Uterus (tissue), 4 donors: ENCODE data around the gene PITPNB. TPM values are rescaled to one million over a fixed set of nuclear protein-coding genes. Genes with fewer than 3 reads are reported as not detected.

Experiments used
- DNase-seq, 2 donors: peaks; one replicate each; pipeline ENCODE4 v3.0.0-alpha.2; 2019 to 2020
- H3K27ac ChIP-seq, 2 donors: fragments of 200-600 bp; sonication (generic); 1 replicate in 1 of 2; 2 replicates in 1 of 2; pipeline ENCODE4 v1.5.1; 2016 to 2018
- H3K27me3 ChIP-seq, 2 donors: fragments of 200-600 bp; sonication (generic); one replicate each; pipeline ENCODE4 v1.5.1; 2018 to 2019; ENCODE audit warnings: control low read depth in 1 of 2
- H3K36me3 ChIP-seq, 2 donors: fragments of 200-600 bp; sonication (generic); one replicate each; pipeline ENCODE4 v1.5.1; 2019; ENCODE audit warnings: control low read depth in 1 of 2
- H3K4me1 ChIP-seq, 2 donors: fragments of 200-600 bp; sonication (generic); one replicate each; pipeline ENCODE4 v1.5.1; 2018 to 2019; ENCODE audit warnings: control low read depth in 1 of 2
- H3K4me3 ChIP-seq, 2 donors: fragments of 200-600 bp; sonication (generic); 1 replicate in 1 of 2; 2 replicates in 1 of 2; pipeline ENCODE4 v1.5.1; 2018 to 2019; ENCODE audit warnings: mild to moderate bottlenecking in 1 of 2
- H3K9me3 ChIP-seq, 2 donors: fragments of 200-600 bp; sonication (generic); one replicate each; pipeline ENCODE4 v1.5.1; 2019; ENCODE audit warnings: control low read depth in 1 of 2
- POLR2A ChIP-seq, 2 donors: fragments of 450-650 bp; IDR thresholded peaks; one replicate each; pipeline ENCODE4 v1.6.1; 2016; ENCODE audit warnings: antibody characterized with exemption in 2 of 2, mild to moderate bottlenecking in 1 of 2, moderate library complexity in 1 of 2
- intact Hi-C: fragments of 100-400 bp; cut with DNase I; formaldehyde crosslinking; loops from one replicate; pipeline ENCODE4 v1.15.1; 2023; ENCODE audit warnings: low total_unique reads
- total RNA-seq, 4 donors: library from RNA; depleted of rRNA in 3 of 4; stranded (reverse); fragments of >200 nt in 3 of 4; gene quantifications; one replicate each; pipeline versions ENCODE4 v1.1.0 to v1.2.4, GENCODE V29; 2014 to 2023
- TF ChIP-seq, protein P1 (sequence below), 4 experiments: fragments of 200-600 bp in 2 of 4; fragments of 450-650 bp in 2 of 4; sonication (generic) in 2 of 4; IDR thresholded peaks; one replicate each; pipeline ENCODE4 v1.5.1; 2016 to 2019; ENCODE audit warnings: antibody characterized with exemption in 4 of 4, mild to moderate bottlenecking in 2 of 4, moderate library complexity in 1 of 4
- donor health status: DM: yes; HTN: yes; CAD: no.

The PITPNB gene
- total RNA-seq, 4 donors from 2014 or later = 47.9 to 99.2 (median 62.5) TPM

DNA sequence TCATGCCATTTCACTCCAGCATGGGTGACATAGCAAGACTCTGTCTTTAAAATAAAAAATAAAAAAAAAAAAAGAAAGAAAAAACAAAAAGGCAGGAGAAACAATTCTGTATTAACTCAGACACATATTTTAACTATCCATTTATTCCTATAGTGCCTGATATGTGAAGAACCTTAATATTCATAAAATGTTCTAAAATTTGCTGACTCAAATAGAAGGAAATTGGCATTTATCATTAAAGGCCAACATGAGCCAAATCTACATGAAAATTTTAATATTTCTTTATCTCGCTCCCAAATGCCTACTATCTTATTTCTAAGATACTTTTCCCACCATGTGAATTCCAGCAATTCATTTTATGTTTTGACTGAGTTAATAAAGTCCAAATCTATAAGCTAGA is 18.9 kb downstream of the PITPNB start:
- DNase-seq = no peak
- Histone ChIP-seq H3K9me3 (no peaks in the 10 kb centered on the region), H3K36me3 (no peaks in the 10 kb centered on the region), H3K4me1 (no peaks in the 10 kb centered on the region), H3K27ac (no peak overlapping the region), H3K27me3 (no peaks in the 10 kb centered on the region), H3K4me3 (no peak overlapping the region)
- intact Hi-C loops = no loop called here
- TF ChIP-seq, protein P1, sequence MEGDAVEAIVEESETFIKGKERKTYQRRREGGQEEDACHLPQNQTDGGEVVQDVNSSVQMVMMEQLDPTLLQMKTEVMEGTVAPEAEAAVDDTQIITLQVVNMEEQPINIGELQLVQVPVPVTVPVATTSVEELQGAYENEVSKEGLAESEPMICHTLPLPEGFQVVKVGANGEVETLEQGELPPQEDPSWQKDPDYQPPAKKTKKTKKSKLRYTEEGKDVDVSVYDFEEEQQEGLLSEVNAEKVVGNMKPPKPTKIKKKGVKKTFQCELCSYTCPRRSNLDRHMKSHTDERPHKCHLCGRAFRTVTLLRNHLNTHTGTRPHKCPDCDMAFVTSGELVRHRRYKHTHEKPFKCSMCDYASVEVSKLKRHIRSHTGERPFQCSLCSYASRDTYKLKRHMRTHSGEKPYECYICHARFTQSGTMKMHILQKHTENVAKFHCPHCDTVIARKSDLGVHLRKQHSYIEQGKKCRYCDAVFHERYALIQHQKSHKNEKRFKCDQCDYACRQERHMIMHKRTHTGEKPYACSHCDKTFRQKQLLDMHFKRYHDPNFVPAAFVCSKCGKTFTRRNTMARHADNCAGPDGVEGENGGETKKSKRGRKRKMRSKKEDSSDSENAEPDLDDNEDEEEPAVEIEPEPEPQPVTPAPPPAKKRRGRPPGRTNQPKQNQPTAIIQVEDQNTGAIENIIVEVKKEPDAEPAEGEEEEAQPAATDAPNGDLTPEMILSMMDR (IDR thresholded peaks at IDR 0.05) = no peak
- no peak for TF ChIP-seq POLR2A (IDR thresholded peaks at IDR 0.05)

DNA sequence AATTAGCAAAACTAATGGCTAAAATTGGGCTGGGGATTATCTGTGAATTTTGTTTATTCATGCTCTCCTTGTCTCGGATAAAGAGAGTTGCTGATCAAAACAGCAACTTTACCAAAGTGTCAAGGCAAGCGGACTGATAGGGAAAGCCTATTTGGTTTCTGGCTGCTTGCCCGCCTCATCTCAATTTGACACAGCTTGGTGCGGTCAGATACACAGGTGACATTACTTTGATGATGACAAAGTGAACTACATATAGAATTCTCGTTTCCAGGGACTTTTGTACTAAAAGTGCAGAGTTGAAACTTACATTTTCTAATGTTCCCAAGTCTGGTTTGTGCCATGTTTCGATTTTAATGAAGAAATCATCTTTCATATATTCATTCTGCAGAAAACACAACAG is 22.8 kb downstream of the PITPNB start:
- DNase-seq = no peak
- intact Hi-C loops = no loop called here
- no peaks in the 10 kb centered on the region for H3K9me3 ChIP-seq
- TF ChIP-seq POLR2A (IDR thresholded peaks at IDR 0.05) = no peak
- TF ChIP-seq, protein P1 (IDR thresholded peaks at IDR 0.05) = no peak
- H3K27ac ChIP-seq = no peak overlapping the region
- H3K4me1 ChIP-seq = no peaks in the 10 kb centered on the region
- H3K27me3 ChIP-seq = no peaks in the 10 kb centered on the region
- H3K36me3 ChIP-seq = no peaks in the 10 kb centered on the region
- no peak overlapping the region for H3K4me3 ChIP-seq

DNA sequence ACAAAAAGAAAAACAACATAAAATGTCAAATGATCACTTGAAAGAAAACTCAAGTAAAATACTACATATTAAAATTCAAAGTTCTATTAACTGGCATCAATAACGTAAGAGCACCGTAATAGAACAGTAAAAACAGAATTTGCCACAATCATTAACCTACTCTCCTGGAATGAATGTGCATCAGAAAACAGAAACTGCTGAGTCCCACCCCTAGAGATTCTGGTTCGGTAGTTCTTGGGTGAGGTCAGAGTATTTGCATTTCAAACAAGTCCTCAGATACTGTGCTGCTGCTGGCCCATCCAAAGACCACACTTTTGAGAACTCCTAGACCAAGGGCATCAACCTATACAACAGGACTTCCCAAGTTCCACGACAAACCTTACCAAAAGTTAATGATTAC is 23.5 kb downstream of the PITPNB start:
- Histone ChIP-seq H3K4me1 (no peaks in the 10 kb centered on the region), H3K36me3 (no peaks in the 10 kb centered on the region), H3K4me3 (no peak overlapping the region), H3K27ac (no peak overlapping the region), H3K9me3 (no peaks in the 10 kb centered on the region), H3K27me3 (no peaks in the 10 kb centered on the region)
- no peak for TF ChIP-seq POLR2A (IDR thresholded peaks at IDR 0.05)
- TF ChIP-seq, protein P1 (IDR thresholded peaks at IDR 0.05) = no peak
- intact Hi-C loops = no loop called here
- DNase-seq = no peak

DNA sequence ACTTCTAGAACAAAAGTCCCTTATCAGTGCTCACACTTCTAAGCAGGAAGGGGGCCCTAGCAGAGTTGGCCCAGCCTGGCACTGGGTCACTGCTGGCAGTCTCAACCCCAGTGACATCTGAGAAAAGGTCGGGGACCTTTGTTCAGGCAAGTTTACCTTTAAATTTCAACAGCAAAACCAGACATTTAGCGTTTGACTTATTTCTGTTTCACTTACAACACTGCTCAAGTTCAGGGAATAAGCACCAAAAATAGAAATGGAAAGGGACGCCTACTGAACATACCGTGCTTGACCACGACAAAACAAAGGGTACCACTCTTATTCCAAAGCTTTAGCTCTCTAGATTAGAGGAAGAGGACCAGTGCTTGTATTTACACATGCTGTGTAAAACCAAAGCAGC is 26.2 kb downstream of the PITPNB start:
- no peaks in the 10 kb centered on the region for H3K4me1 ChIP-seq
- no peak for DNase-seq
- no peaks in the 10 kb centered on the region for H3K9me3 ChIP-seq
- H3K27me3 ChIP-seq = no peaks in the 10 kb centered on the region
- TF ChIP-seq, protein P1 (IDR thresholded peaks at IDR 0.05) = no peak
- TF ChIP-seq POLR2A (IDR thresholded peaks at IDR 0.05) = no peak
- no peak overlapping the region for H3K27ac ChIP-seq
- intact Hi-C loops = no loop called here
- no peak overlapping the region for H3K4me3 ChIP-seq
- no peaks in the 10 kb centered on the region for H3K36me3 ChIP-seq

DNA sequence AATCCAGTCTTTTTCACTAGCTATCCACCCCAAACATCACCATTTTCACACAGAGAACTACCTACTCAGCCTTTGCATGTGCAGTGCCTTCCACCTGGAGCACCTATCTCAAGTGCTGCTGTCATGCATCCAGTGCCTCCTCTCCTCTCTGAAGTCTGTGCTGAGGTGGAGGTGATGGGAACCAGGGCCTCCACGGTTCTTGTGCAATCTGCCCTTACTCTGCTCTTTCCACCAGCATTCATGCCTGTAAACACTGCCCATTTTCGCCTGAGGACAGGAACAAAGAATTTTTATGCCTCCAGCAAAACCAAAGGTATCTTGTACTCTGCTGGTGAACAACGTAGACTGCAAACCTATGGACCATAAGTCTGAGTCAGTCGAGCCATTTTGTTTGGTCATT is 27.0 kb downstream of the PITPNB start:
- no peak overlapping the region for H3K27ac ChIP-seq
- H3K27me3 ChIP-seq = no peaks in the 10 kb centered on the region
- H3K36me3 ChIP-seq = no peaks in the 10 kb centered on the region
- intact Hi-C loops = no loop called here
- DNase-seq = no peak
- H3K9me3 ChIP-seq = no peaks in the 10 kb centered on the region
- no peak for TF ChIP-seq POLR2A (IDR thresholded peaks at IDR 0.05)
- TF ChIP-seq, protein P1 (IDR thresholded peaks at IDR 0.05) = no peak
- no peaks in the 10 kb centered on the region for H3K4me1 ChIP-seq
- no peak overlapping the region for H3K4me3 ChIP-seq
